ENCODE measurements around the gene SERBP1.
"Not testable (repeated sequence)": the region's sequence is repeated elsewhere in the genome, so short reads cannot be mapped to it uniquely, and the experiment has no call there.

- TF ChIP-seq POLR2A (IDR thresholded peaks at IDR 0.05; ENCODE audit: low read depth); EP300 (IDR thresholded peaks at IDR 0.05); CTCF (IDR thresholded peaks at IDR 0.05); POLR2AphosphoS5 (IDR thresholded peaks at IDR 0.05): not testable (repeated sequence)
Measured at GRCh38 chr1:67417733-67418132, 12.5 kb downstream of the SERBP1 start.
